HG03095 (cell line): ENCODE data around the gene CCDC146.
"Not testable (repeated sequence)": the region's sequence is repeated elsewhere in the genome, so short reads cannot be mapped to it uniquely, and the experiment has no call there.

Source experiments
- ATAC-seq: cut with Tn5 transposase; IDR thresholded peaks from one replicate; pipeline ENCODE4 v1.9.1; 2021; ENCODE audit warnings: moderate library complexity; ENCODE audit not compliant: unreplicated experiment

The CCDC146 gene, protein sequence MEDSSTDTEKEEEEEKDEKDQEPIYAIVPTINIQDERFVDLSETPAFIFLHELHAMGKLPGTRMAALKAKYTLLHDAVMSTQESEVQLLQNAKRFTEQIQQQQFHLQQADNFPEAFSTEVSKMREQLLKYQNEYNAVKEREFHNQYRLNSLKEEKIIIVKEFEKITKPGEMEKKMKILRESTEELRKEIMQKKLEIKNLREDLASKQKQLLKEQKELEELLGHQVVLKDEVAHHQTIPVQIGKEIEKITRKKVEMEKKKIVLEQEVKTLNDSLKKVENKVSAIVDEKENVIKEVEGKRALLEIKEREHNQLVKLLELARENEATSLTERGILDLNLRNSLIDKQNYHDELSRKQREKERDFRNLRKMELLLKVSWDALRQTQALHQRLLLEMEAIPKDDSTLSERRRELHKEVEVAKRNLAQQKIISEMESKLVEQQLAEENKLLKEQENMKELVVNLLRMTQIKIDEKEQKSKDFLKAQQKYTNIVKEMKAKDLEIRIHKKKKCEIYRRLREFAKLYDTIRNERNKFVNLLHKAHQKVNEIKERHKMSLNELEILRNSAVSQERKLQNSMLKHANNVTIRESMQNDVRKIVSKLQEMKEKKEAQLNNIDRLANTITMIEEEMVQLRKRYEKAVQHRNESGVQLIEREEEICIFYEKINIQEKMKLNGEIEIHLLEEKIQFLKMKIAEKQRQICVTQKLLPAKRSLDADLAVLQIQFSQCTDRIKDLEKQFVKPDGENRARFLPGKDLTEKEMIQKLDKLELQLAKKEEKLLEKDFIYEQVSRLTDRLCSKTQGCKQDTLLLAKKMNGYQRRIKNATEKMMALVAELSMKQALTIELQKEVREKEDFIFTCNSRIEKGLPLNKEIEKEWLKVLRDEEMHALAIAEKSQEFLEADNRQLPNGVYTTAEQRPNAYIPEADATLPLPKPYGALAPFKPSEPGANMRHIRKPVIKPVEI

DNA sequence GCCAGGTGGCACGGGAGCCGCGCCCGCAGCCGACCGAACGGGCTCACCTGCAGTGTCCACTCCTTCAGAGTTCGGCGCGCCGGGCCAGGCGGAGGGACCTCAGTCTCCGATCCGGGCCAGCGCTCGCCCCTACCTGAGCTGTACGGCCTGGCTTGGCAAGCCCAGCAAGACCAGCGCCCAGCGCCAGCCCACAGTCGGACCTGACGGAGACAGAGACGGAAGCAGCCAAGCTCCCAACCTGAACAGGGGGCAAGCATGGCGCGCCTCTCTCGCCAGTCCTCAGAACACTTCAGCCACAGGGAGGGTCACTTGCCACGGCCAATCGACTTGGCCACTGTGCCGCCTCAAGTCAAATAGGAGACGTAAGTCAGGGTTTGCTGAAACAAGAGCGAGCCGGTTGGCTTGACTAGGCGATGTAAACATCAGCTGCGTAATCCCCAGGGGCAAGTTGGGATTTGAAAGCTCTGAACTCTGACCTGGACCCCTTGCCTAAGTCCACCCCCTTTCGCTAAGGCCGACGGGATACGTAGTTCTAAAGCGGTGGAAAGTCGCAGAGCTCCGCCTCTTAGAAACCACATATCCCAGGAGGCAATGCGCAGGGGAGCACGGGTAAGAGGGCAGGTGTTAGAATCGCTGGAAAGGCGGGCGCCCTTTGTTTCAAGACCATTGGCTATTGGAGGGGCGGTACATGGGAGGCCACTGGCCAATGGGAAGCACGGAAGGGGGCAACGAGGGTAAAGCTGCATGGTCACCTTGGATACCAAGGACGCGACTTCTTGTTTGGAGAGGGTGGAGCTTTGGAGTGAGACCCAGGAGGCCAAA, at the start of gene CCDC146:
Gene CCDC146, plus strand, starts transcription at position 756 of the 822 bp plus-strand sequence. CDS start 45,054 bp downstream, outside the sequence.
- ATAC-seq: peak; percentile 98

DNA sequence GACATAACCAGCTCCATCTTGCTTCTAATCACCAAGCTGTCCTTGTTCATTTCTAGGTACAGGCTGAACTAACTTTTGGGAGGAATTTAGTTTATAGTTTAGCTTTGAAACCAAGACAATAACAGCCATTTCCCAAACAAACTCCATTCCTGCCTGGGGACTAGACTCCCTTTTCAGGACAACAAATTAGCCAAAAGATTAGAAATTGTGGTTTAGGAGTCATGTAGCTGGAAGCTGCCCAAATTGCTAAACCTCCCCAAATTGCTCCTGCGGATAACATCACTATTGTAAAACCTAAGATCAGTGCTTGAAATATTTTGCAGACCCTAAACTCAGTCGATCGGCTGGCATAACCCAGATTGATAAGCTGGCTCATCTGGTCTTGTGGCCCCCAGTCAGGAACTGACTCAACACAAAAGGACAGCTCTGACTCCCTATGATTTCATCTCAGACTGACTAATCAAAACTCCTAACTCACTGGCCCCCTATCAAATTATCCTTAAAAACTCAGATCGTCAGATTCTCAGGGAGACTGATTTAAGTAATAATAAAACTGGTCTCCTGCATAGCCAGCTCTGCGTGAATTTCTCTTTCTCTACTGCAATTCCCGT, 47.5 kb upstream of the CCDC146 start:
- not testable (repeated sequence) for ATAC-seq

DNA sequence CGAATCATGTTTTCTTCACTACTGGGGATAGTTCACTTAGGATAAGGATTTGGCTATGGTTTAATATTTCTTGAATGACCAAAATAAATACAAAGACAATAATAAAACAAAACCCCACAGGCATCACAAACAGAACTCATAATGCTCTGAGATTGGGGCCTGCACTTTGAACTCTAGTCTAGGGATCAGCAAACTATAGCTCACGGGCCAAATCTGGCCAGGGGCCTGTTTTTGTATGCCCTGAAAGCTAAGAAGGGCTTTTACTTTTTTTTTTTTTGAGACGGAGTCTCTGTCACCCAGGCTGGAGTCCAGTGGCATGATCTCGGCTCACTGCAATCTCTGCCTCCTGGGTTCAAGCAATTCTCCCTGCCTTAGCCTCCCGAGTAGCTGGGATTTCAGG, 45.4 kb upstream of the CCDC146 start:
- not testable (repeated sequence) for ATAC-seq

DNA sequence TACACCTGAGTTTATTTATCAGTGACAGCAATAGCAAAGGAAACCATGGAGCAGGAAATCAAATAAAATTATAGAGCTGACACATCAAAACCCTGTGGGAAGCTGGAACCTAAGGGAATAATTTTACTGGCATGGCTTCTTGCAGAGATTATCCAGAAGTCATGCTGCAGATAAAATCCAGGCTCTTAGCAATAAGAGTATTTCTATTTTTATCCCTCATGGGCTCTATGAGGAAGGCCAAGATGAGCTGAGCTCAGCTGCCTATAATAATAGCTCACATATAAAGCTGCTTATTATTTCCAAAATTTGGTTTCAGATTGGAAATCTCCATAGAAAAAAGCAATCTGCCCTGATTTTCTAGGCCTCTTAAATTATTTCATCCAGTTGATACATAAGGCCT, 43.3 kb upstream of the CCDC146 start:
- not testable (repeated sequence) for ATAC-seq

DNA sequence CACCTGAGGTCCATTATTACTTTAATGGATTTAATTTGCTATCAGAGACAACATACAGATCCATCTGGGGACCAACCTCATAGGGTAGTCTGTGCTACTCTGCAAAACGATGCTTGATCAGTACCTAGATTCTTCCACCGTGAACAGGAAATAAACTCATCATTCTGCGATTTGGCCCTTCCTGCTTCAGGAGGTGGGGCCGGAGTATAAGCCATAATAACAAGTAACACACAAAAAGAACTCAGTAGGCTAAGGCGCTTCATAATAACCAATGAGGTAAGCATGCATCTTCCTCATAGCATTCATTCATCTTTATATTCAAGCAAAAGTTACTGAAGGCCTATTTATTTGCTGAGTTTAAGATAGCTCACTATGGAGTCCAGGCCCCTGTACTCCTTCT, 42.8 kb upstream of the CCDC146 start:
- not testable (repeated sequence) for ATAC-seq

DNA sequence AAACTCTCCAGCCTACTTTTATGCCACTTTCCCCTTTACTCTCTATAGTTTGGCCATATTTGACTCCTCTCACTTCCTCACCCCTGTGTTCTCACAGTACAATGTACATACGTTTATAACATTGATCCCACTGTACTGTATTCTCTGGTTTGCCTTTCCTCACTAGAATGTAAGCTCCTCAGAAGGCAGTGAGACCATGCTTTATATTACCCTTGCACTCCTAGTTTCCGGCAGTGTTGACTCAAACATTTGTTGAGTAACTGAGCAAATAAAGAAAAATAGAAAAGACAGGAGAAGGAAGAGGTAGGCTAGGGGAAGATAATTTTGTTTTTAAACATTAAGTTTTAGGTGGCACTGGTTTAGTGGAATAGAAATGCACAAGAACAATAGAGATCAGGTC, 42.2 kb upstream of the CCDC146 start:
- ATAC-seq: not testable (repeated sequence)

DNA sequence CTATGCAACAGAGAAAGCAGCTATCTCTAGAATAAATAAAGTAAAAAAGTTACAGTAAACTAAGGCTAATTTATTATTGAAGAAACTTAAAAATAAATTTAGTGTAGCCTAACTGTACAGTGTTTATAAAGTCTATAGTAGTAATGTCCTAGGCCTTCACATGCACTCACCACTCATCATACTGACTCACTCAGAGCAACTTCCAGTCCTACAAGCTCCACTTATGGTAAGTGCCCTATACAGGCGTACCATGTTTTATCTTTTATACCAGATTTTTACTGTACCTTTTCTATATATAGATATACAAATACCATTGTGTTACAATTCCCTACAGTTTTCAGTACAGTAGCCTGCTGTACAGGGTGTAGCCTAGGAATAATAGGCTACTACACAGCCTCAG, 40.2 kb upstream of the CCDC146 start:
- not testable (repeated sequence) for ATAC-seq

DNA sequence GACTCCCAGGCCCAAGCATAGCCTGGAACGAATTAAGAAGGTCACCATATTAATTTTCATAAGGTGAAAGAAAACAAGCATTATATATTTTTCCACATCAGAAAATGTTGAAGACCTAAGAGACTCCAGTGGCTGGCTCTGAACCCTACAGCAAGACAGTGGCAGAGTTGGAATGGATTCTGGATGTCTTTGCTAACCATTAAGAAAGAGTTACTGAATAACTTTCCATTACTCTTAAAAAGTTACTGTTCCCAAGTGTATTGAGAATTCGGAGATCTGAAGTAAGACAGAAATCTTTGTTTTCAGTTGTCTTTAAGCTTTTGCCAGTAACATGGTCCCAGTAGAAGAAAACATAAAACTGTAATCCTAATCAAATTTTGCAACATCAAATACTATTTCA, 30.1 kb upstream of the CCDC146 start:
- not testable (repeated sequence) for ATAC-seq

DNA sequence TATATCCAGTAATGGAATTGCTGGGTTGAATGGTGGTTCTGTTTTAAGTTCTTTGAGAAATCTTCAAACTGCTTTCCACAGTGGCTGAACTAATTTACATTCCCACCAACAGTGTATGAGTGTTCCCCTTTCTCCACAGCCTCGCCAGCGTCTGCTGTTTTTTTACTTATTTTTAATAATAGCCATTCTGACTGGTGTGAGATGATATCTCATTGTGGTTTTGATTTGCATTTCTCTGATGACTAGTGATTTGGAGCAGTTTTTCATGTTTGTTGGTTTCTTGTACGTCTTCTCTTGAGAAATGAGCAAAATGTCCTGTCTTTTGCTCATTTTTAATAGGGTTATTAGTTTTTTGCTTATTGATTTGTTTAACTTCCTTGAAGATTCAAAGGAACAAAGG, 21.9 kb upstream of the CCDC146 start:
- not testable (repeated sequence) for ATAC-seq

DNA sequence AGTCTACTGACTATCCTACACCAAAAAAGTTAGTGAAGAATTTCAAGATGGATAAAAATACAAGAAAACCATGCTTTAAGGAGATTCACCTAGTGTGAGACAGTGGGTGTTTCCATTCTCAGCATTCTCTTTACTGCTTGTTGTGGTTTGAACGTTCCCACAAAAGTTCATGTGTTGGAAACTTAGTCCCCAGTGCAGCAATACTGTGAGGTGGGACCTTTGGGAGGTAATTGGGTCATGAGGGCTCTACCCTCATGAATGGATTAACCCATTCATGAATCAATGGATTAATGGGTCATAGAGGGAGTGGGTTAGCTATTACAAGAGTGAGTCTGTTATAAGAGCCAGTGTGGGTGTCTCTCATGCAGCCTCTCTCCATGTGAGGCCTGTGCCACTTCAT, 21.2 kb upstream of the CCDC146 start:
- not testable (repeated sequence) for ATAC-seq

DNA sequence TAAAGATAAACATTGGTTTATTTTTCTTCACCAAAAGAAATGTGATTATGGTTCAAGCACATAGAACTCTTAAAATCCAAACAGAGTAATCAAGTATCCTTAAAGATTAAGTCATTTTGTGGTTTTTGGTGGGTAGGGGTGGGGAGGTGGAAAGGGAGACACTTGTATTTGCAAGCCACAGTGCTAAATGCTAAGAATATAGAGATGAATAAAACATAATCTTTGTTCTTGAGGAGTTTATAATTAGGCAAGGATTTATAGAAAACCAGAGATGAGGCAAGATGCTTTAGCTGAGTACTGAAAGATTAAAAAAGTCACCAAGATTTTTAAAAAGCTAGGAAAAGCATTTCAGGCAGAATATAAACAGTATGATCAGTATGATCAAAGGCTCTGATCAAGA, 19.7 kb upstream of the CCDC146 start:
- ATAC-seq: not testable (repeated sequence)

DNA sequence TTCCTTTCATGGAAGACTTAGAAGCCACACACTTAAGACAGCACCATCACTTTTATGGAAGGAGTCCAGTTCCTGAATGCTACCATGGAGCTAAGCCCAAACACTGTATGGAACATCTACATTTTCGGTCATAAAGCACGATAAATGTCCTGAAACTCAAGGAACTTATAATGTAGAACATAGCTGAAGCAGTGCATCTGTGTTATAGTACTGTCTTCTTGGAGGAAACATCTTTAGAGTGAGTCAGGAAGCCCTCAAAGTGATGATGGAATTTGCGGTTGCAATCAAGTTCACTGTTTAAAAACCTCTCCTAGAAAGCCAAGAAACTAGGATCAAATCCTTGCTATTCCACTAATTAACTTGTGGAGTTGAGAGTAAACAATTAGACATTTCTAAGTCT, 16.5 kb upstream of the CCDC146 start:
- ATAC-seq: not testable (repeated sequence)

DNA sequence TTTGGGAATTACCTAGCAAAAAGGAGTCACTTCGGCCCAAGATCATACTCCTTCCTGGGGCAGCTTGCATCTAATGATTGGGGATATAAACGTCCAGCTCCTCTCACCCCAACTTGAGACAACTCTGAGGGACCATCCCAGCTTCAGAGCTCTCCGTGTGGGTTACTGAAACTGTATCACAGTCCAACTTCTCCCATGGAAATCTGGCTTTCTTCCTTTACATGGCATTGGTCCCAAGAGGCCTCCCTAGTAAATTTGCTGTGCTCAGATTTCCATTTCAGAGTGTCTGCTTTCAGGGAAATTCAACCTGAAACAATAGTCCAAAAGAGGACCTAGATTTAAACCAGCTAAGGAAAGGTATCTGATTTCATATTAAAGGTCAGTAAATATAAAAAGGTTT, 14.8 kb upstream of the CCDC146 start:
- not testable (repeated sequence) for ATAC-seq

DNA sequence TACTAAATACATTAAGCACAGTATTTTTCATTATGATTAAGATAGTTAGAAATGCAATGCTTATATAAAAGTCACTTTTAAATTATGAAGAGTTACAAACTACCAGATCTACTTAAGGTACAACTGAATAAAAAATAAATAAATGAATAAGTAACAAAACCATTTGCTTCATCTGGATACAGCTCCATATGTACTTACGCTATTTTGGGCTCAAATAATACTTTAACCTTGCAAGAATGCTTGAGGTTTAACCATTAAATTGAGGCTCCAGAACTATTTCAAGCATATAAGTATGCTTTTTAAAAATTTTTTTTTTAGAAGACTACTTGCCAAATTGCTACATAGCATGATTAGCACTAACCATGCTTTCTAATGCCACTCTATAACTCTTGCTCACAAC, 14.1 kb upstream of the CCDC146 start:
- ATAC-seq: not testable (repeated sequence)

DNA sequence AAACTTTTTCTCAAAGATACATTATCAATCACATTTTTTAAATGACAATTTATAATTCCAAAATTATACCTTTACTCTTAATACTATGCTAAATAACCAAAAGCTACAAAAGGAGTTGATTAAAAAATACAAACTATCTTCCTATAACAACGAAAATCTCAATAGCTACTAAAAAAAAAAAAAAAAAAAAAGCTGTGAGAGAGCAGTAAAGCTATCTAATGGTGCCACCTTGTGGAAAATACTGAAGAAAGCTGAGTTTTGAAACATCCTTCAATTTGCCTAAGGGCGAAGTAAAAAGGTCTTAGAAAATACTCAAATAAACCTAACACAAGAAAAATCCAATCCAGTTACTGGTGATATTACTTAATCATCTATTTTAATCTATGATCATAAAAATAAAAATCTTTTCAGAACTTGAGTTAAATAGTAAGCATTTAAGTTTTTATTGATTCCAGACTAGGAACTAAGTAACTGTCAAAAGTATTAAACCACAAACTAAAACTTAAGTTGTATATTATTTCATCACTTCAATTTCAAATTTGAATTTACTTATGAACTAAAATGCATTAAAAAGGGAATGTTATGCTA, 9.6 kb upstream of the CCDC146 start:
- ATAC-seq: not testable (repeated sequence)

DNA sequence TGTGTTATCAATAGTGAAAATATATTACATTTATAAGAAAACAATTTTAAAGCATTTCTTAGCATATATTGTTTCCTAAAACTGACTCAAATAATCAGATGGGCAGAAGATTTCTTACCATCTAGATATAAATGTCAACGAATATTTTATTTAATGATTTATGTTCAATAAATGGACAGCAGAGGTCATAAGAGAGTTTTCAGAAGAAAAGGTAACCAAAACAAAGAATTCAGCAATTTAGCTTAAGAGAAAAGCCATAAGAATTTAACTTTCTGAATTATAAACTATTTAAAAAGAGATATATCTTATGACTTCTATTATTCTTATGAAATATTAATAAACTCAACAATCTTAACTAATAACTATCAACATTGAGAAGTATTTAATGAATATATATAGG, 3.1 kb downstream of the CCDC146 start:
- ATAC-seq: not testable (repeated sequence)

DNA sequence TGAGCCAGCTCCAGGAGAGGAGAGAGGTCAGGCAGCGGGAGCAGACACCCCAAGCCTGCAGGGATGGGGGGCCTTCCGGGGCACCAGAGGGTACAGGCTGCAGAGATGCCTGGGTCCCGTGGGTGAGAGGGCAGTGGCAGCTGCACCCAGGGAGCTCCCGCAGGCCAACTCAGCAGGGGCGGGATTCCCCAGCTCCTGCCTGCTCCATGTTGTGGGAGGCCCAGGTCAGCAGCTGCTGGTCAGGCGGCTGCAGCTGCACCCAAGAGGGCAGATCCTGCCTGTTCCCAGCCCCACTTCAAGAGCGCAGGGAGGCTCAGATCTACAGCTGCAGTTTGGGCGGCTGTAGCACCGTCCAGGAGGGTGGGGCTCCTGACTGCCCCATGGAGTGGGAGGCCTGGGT, 4.6 kb downstream of the CCDC146 start:
- ATAC-seq: not testable (repeated sequence)

DNA sequence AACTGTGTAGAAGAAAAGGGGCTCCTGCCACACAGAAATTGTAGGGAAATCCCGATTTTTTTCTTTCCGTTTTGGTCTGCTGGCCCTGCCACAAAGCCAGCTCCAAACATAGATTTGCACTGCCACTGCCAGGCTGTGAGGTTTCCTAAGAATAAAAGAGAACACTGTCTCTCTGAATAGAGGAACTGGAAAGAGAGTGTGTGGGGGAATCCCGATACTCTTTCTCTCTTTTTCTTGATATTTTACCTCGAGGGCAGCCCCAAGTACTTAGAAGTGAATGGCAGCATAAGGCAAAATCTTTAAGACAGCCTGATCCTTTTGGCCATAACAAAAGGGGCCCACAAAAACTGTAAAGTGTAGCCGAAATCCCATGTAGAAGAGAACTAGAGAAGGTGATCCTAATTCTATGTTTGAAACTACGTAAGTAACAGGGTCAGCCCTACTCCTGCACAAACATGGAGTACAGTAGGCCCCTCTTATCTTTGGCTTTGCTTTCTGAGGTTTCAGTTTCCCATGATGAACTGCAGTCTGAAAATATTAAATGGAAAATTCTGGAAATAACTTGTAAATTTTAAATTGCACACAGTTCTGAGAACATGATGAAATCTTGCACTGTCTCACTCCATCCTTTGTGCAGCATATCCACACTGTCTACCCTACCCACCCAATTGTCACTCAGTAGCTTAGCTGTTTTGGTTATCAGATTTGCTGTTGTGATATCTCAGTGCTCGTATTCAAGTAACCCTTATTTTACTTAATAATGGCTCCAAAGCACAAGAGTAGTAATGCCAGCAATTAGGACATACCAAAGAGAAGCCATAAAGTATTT, 6.4 kb downstream of the CCDC146 start:
- ATAC-seq: peak; percentile 76

DNA sequence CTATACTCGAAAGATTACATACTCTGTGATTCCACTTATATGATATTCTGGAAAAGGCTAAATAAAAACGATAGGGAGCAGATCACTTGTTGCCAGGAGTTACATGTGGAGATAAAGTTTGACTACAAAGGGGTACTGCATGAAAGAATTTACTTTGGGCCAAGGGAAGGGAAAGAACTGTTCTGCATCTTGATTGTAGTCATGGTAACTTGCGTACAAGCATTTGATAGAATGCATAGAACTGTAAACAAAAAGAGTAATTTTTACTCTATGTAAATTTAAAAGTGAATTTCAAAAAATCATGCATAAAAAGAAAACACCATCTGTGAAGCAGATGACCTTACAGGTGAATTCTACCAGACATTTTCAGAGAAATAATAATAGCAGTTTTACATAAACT, 9.4 kb downstream of the CCDC146 start:
- not testable (repeated sequence) for ATAC-seq
